ENCODE measurements around the gene ADNP2. TPM values are rescaled to one million over a fixed set of nuclear protein-coding genes. Genes with fewer than 3 reads are reported as not detected.

ADNP2 gene
- total and polyA plus RNA-seq, 11 donors = 3.0 to 13.1 (median 8.8) TPM

DNA sequence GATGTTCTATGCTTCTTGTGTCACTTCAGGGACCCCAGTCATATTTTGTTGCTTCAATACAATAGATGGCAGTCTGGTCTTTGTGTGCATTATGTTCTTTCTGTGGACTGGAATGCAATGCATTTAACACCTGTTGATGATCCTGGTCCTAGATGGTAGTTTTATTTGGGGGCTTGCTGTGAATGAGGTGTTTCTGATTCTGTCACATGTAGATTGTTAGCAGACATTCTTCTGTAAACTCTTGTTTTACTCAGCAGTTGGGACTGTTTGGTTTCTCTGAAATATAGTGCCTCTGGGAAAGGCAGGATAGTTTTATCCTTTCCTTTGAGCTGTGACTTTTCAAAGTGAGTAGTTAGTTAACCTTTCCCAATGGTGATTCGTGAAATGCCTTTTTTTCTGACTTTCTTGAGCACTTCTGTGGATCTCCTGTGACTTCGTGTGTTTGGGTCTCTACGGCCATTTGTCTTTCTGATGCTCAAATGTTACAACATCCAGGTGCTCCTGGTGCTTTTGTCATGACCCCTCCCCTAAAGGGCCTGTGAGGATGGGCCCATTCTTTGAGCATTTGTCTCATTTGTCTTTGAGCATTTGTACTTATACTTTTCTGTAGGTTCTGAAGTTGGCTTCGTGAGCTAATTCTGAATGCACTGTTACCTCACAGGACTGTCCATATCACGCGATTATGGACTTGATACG lies 20.8 kb downstream of the ADNP2 start:
- Histone ChIP-seq H3K4me1 (no peaks in the 10 kb centered on the region), H3K4me3 (no peak overlapping the region), H3K27ac (no peak overlapping the region), H3K27me3 (no peaks in the 10 kb centered on the region), H3K36me3 (peaks cover 0 to 29% (median 21%) of the 10 kb centered on the region in 9 donors), H3K9me3 (no peaks in the 10 kb centered on the region)
- intact Hi-C loops (cut with DNase I) = no loop called here
- TF ChIP-seq POLR2A (IDR thresholded peaks at IDR 0.05) = no peak
- no peak for TF ChIP-seq CTCF (IDR thresholded peaks at IDR 0.05)
- 82 to 97% (median 95%) methylated on average over 7 of the region's 7 CpGs for WGBS, 4 donors
- DNase-seq = no peak
- no peak for ATAC-seq

DNA sequence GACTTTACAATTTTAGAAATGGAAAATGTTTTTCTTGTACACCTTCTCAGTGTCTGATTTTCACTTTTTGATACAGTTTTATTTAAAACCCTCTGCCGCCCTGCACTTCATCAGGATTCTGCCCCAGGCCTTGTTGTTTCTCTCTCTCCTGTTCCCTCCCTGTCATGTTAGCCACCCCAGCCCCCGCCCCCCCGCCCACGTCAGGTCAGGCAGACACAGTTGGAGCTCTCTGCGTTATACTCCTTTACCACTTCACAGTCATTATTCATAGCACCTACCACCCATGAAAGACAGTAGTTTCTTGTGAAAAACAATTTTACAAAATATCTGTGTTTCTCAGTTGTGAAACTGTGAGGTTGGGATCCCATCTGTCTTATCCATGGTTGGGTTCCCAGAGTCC lies 21.5 kb downstream of the ADNP2 start:
- Histone ChIP-seq H3K4me1 (no peaks in the 10 kb centered on the region), H3K36me3 (peaks cover 0 to 36% (median 28%) of the 10 kb centered on the region in 9 donors), H3K27ac (no peak overlapping the region), H3K4me3 (no peak overlapping the region), H3K9me3 (no peaks in the 10 kb centered on the region), H3K27me3 (no peaks in the 10 kb centered on the region)
- WGBS, 4 donors = 88 to 94% (median 93%) methylated on average over 5 of the region's 5 CpGs
- DNase-seq (no peak), ATAC-seq (no peak)
- intact Hi-C loops (cut with DNase I) = no loop called here
- TF ChIP-seq POLR2A (IDR thresholded peaks at IDR 0.05) = no peak
- no peak for TF ChIP-seq CTCF (IDR thresholded peaks at IDR 0.05)

DNA sequence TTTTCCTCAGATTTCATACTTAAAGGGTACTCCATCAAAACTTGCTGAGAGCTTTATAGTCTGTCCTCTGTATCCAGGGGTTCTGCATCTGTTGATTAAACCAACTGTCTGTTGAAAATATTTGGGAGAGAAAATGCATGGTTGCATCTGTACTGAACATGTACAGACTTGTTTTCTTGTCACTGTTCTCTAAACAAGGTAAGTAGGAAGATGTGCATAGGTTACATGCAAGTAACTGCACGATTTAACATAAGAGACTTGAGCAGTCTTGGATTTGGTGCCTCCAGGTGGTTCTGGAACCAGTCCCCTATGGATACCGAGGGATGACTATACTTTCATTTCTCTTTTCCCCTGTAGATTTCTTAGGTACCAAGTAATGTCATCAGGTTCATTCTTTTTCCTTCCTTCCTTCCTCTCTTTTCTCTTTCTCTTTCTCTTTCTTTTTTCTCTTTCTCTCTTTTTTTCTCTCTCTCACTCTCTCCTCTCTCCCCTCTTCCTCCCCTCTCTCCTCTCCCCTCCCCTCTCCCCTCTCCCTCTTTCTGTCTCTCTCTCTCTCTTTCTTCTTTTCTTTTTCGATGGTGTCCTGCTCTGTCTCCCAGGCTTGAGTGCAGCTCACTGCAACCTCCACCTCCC lies 23.2 kb downstream of the ADNP2 start:
- TF ChIP-seq POLR2A (IDR thresholded peaks at IDR 0.05) = no peak
- no peak for TF ChIP-seq CTCF (IDR thresholded peaks at IDR 0.05)
- H3K9me3 ChIP-seq = no peaks in the 10 kb centered on the region
- H3K4me3 ChIP-seq = no peak overlapping the region
- no peak for DNase-seq
- no peak for ATAC-seq
- no peaks in the 10 kb centered on the region for H3K27me3 ChIP-seq
- intact Hi-C loops (cut with DNase I) = no loop called here
- H3K4me1 ChIP-seq = no peaks in the 10 kb centered on the region
- H3K27ac ChIP-seq = no peak overlapping the region
- H3K36me3 ChIP-seq = peaks cover 0 to 54% (median 45%) of the 10 kb centered on the region in 9 donors
- WGBS, 4 donors = 85 to 93% (median 91%) methylated on average over 3 of the region's 3 CpGs

DNA sequence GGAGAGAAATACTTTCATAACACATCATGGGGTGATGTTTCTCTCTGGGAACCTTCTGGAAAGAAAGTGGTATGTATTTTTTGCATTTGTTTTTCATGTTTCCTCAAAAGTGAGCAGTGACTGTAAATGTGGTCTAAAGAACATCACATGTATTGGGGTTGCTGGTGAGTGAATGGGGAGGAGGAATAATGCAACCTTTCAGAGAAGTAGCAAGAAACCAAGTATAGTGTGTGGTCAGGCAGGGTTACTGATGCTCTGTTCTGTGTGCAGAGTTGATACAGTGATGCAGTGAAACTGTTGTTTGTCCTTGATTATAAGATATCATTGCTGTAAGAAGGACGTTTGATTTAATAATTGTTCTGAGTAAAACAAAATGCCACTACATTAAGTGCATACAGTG lies 24.1 kb downstream of the ADNP2 start:
- ATAC-seq (no peak), DNase-seq (no peak)
- Histone ChIP-seq H3K36me3 (peaks cover 0 to 62% (median 54%) of the 10 kb centered on the region in 9 donors), H3K9me3 (no peaks in the 10 kb centered on the region), H3K27me3 (no peaks in the 10 kb centered on the region), H3K4me1 (no peaks in the 10 kb centered on the region), H3K4me3 (no peak overlapping the region), H3K27ac (no peak overlapping the region)
- TF ChIP-seq POLR2A (IDR thresholded peaks at IDR 0.05) (no peak), CTCF (IDR thresholded peaks at IDR 0.05) (no peak)
- intact Hi-C loops (cut with DNase I) = no loop called here
- 60 to 71% (median 64%) methylated on average over 1 of the region's 1 CpG for WGBS, 4 donors

Measured in heart left ventricle (tissue), 16 donors.